GM12874 (cell line): Measurements from ENCODE around the gene ZMYM5.

Source experiments
- TF ChIP-seq, protein P1 (sequence below): IDR thresholded peaks from 2 replicates; pipeline ENCODE4 v1.5.1; 2011; ENCODE audit warnings: low read depth, mild to moderate bottlenecking, control low read depth, low read length, moderate library complexity; ENCODE audit not compliant: insufficient read depth

Gene ZMYM5

DNA sequence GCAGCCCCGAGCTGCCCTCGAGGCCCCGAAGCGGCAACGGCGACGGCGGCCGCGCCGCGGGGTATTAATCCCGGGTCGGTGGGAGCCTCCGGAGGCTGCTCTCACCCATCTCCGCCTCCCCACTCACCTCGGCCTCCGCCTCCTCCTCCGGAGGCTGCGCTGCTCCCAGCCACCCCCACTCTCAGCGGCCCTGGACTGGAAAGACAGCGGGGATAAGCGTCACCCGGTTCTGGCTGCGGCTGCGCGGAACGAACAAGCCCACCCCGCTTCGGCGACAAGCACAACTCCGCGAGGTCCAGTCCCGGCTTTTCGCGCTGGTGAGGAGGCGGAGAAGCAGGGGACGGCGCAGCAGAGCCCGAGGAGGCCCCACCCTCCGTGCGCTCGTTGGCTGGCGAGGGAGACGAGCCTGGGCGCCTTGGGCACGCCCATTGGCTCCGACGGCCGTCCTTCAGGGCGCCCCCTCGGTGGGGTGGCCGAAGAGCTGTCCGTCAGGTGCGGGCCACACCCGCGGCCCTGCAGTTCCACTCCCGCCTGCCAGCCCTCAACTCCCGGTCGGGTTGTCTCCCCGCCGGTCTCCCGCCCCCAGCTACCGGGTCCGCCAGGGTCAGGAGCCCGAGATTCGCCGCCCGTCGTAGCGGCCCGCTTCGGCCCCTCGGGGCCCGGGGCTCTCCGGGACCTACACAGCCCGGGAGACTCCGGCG is at the start of gene ZMYM5:
ZMYM5 (minus strand) TSS at position 327 of the 701 bp plus-strand sequence. CDS start 11,469 bp downstream, outside the sequence.
- TF ChIP-seq, protein P1, sequence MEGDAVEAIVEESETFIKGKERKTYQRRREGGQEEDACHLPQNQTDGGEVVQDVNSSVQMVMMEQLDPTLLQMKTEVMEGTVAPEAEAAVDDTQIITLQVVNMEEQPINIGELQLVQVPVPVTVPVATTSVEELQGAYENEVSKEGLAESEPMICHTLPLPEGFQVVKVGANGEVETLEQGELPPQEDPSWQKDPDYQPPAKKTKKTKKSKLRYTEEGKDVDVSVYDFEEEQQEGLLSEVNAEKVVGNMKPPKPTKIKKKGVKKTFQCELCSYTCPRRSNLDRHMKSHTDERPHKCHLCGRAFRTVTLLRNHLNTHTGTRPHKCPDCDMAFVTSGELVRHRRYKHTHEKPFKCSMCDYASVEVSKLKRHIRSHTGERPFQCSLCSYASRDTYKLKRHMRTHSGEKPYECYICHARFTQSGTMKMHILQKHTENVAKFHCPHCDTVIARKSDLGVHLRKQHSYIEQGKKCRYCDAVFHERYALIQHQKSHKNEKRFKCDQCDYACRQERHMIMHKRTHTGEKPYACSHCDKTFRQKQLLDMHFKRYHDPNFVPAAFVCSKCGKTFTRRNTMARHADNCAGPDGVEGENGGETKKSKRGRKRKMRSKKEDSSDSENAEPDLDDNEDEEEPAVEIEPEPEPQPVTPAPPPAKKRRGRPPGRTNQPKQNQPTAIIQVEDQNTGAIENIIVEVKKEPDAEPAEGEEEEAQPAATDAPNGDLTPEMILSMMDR, result no peak

DNA sequence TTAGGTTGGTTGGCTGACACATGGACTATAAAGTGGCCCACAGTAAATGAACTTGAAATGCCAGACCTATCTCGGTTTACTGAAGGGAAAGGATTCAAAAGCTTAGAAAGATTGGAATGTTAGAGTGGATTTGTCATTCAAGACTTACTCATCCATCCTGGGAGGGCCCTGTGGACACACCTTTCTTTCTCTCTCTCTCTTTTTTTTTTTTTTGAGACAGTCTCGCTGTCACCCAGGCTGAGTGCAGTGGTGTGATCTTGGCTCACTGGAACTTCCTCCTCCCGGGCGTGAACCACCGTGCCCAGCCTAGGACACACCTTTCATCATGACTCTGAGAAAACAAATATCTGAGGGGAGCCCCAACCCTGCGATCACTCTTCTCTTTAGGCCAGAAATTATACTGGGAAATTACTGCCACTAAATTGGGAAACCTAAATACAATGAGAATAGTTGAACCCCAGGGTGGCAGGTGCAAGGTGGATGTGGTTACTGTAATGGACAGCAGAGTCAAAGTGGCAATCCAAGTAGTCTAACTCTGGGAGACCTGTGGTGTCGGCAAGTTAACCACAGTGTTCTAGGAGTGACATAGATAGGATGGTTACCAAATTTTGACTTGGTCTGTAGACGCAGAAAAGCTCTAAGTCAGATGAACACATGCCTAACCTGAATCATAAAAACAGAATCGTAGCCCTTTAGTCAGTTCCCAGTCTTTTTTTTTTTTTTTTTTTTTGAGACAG is 47.1 kb upstream of the ZMYM5 start:
- TF ChIP-seq, protein P1, result no peak

DNA sequence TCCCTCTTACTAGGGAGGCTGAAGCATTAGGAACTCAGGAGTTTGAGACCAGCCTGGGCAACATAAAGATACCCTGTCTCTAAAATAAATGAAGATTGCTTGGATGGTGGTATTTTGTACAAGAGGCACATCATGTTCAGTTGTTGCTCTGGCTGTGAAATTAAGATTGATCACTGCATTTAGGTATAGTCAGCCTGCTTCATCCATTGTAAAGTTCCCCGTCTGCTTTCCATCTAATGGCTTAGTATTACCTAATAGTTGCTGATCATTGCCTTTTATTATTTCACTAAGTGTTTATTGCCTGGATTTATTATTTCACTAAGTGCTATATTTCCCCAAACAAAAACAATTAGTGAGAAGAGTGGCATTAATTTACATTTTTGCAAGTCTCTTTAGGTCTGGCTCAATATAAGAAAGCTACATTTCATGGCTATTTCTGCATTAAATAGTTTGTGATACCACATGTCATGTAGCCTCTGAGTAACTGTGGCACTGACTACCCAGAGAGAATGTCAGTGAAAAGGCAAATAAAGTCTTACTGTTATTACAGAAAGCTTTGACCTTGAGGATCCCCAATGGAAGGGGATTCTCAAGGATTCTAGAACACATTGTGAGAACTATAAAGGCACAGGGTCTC is 45.0 kb upstream of the ZMYM5 start:
- TF ChIP-seq, protein P1, result no peak

DNA sequence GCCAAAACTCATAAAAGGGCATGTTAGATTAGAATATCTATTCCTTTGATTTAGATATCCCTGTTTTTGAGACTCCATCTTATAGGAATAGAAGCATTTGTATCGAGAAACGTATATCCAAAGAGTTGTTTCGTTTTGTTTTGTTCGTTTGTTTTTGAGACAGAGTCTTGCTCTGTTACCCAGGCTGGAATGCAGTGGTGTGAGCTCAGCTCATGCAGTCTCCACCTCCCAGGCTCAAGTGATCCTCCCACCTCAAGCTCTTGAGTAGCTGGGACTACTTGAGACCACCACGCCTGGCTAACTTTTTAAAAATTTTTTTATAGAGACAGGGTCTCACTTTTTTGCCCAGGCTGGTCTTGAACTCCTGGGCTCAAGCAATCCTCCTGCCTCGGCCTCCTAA is 26.6 kb upstream of the ZMYM5 start:
- TF ChIP-seq, protein P1, result no peak

DNA sequence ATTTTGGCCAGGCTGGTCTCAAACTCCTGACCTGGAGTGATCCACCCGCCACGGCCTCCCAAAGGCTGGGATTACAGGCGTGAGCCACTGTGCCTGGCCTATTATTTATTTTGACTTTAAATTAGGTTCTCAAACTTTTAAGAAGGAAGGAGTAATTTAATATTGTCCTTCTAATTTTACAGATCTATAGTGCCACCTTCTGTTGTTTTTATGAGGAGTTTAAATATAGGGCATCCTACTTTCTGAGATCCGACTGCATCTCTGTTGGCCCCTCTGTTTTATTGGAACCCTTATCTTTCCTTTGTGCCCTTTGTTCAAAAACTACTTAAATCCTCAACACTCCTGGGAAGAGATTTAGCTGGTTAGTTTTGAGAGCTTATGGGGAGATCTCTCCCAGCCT is 25.4 kb upstream of the ZMYM5 start:
- TF ChIP-seq, protein P1, result no peak

DNA sequence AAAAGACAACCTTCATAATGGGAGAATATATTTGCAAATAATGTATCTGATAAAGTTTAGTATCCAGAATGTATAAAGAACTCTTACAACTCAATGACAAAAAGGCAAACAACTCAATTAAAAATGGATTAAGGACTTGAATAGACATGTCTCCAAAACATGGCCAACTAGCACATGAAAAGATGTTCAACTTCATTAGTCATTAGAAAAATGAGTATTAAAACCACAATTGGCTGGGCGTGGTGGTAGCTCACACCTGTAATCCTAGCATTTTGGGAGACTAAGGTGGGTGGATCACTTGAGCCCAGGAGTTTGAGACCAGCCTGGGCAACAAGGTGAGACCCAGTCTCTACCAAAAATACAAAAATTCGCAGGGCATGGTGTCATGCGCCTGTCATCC is 18.8 kb upstream of the ZMYM5 start:
- TF ChIP-seq, protein P1, result no peak

DNA sequence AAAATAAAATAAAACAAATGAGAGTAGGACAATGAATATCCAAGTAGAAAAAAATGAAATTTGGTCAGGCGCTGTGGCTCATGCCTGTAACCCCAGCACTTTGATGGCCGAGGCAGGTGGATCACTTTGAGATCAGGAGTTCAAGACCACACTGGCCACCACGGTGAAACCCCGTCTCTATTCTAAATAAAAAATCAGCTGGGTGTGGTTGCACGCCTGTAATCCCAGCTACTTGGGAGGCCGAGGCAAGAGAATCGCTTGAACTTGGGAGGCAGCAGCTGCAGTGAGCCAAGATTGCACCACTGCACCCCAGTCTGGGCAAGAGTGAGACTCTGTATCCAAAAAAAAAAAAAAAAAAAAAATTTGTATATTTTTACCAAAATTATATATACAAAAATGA is 18.2 kb upstream of the ZMYM5 start:
- TF ChIP-seq, protein P1, result no peak
